ENCODE data around the gene AAMP. TPM values are rescaled to one million over a fixed set of nuclear protein-coding genes. Genes with fewer than 3 reads are reported as not detected.

Gene AAMP
- 10 to 100 TPM; 55.6 to 84.6 (median 61.9) TPM for total RNA-seq
- polyA plus RNA-seq = 10 to 100 TPM; 54.1 to 93.8 (median 65.6) TPM
- long read RNA-seq, donor 1, transcript AAMP-201 (11 exons, 1,886 nt) = major isoform, 13 of 23 reads
- long read RNA-seq, donor 1, partial matches to known transcripts = 0 of 23 reads
- long read RNA-seq, donor 1, other reads (novel, unspliced or antisense) = 0 of 23 reads
- long read RNA-seq, donor 2, transcript AAMP-201 (11 exons, 1,886 nt) = major isoform, 24 of 28 reads
- long read RNA-seq, donor 2, partial matches to known transcripts = 0 of 28 reads
- long read RNA-seq, donor 2, other reads (novel, unspliced or antisense) = 0 of 28 reads

GRCh38 chr2:218269900-218270720 is at the start of gene AAMP, which contains the start of gene PNKD:
Gene AAMP (minus strand): TSS chr2:218270137. CDS start chr2:218270086, 51 bp downstream.
Gene PNKD (plus strand): TSS chr2:218270519. CDS start chr2:218270536, 17 bp downstream.
- 0 to 1% (median 0%) methylated on average over 34 to 64 of the region's 64 CpGs for WGBS, 5 donors
- TF ChIP-seq POLR2A (IDR thresholded peaks at IDR 0.05) (peak in 2 of 3 donors; percentile 6 to 48), POLR2AphosphoS5 (IDR thresholded peaks at IDR 0.05) (peak; percentile 91 to 94 (median 93)), CTCF (IDR thresholded peaks at IDR 0.05 in 8 of 11, conservative IDR thresholded peaks at IDR 0.05 in 3 of 11) (peak in 6 of 11 experiments; percentile 30 to 66 (median 52))
- intact Hi-C loops (cut with DNase I; ENCODE audit: low total_unique reads) = no loop called here

GRCh38 chr2:218318241-218318640 is 48.3 kb upstream of the AAMP start:
- Histone ChIP-seq H3K9me3 (no peaks in the 10 kb centered on the region), H3K27me3 (replicated peaks in 1 of 7) (peaks cover 0 to 2% (median 0%) of the 10 kb centered on the region in 7 donors), H3K27ac (no peak overlapping the region), H3K4me3 (no peak overlapping the region), H3K36me3 (no peaks in the 10 kb centered on the region), H3K4me1 (peaks cover 6 to 75% (median 33%) of the 10 kb centered on the region in 6 donors)
- 83 to 90% (median 85%) methylated on average over 7 of the region's 7 CpGs for WGBS, 5 donors
- TF ChIP-seq CTCF (IDR thresholded peaks at IDR 0.05 in 8 of 11, conservative IDR thresholded peaks at IDR 0.05 in 3 of 11) (no peak), POLR2AphosphoS5 (IDR thresholded peaks at IDR 0.05) (no peak), POLR2A (IDR thresholded peaks at IDR 0.05) (no peak)
- intact Hi-C loops (cut with DNase I; ENCODE audit: low total_unique reads) = no loop called here
- no peak for DNase-seq

More at GRCh38 chr2:218269900-218270720, at the start of gene AAMP, which contains the start of gene PNKD:
- peaks cover 34 to 84% (median 55%) of the 10 kb centered on the region in 6 donors for H3K4me1 ChIP-seq
- peak within 1 kb of the TSS; percentile 57 to 90 (median 85) for H3K27ac ChIP-seq
- no peaks in the 10 kb centered on the region for H3K9me3 ChIP-seq
- peak; percentile 100 for DNase-seq
- H3K27me3 ChIP-seq (replicated peaks in 1 of 7) = no peaks in the 10 kb centered on the region
- peaks cover 0 to 65% (median 44%) of the 10 kb centered on the region in 6 donors for H3K36me3 ChIP-seq
- H3K4me3 ChIP-seq = peak within 1 kb of the TSS; percentile 78 to 99 (median 91)

GRCh38 chr2:218317835-218318234 is 47.9 kb upstream of the AAMP start:
- 76 to 90% (median 80%) methylated on average over 4 of the region's 4 CpGs for WGBS, 5 donors
- intact Hi-C loops (cut with DNase I; ENCODE audit: low total_unique reads) = no loop called here
- no peaks in the 10 kb centered on the region for H3K36me3 ChIP-seq
- no peak overlapping the region for H3K27ac ChIP-seq
- no peaks in the 10 kb centered on the region for H3K27me3 ChIP-seq (replicated peaks in 1 of 7)
- no peak for DNase-seq
- peaks cover 6 to 74% (median 32%) of the 10 kb centered on the region in 6 donors for H3K4me1 ChIP-seq
- TF ChIP-seq POLR2A (IDR thresholded peaks at IDR 0.05) = no peak
- no peak for TF ChIP-seq POLR2AphosphoS5 (IDR thresholded peaks at IDR 0.05)
- TF ChIP-seq CTCF (IDR thresholded peaks at IDR 0.05 in 8 of 11, conservative IDR thresholded peaks at IDR 0.05 in 3 of 11) = no peak
- H3K9me3 ChIP-seq = no peaks in the 10 kb centered on the region
- no peak overlapping the region for H3K4me3 ChIP-seq

Data from spleen (tissue), 13 donors.